Activated CD8-positive, alpha-beta memory T cell treated with anti-CD3 and anti-CD28 coated beads, Interleukin-2, amount 10 ng/mL, durations not matched to agents 7 days and 5 days (primary cell): Measurements from ENCODE around the gene KSR1. TPM values are rescaled to one million over a fixed set of nuclear protein-coding genes. Genes with fewer than 3 reads are reported as not detected.
"Not testable (repeated sequence)": the region's sequence is repeated elsewhere in the genome, so short reads cannot be mapped to it uniquely, and the experiment has no call there.

Experiments
- ATAC-seq: fragments of 150-1000 bp; cut with Tn5 transposase; one replicate; pipeline ENCODE4 v1.10.0; 2021; ENCODE audit warnings: moderate library complexity
- CTCF ChIA-PET: fragments of 350-600 bp; sonication (Branson Sonifier 250); formaldehyde crosslinking; loops from one replicate; lab custom pipeline; 2021; ENCODE audit warnings: antibody characterized with exemption; lab: Charles Lee
- DNase-seq: peaks from one replicate; pipeline ENCODE4 v3.0.0-alpha.2; 2020
- H3K27ac Mint-ChIP-seq: one replicate; pipeline ENCODE4 v1.8.0; 2021; ENCODE audit warnings: mild to moderate bottlenecking, mixed read lengths
- H3K27me3 Mint-ChIP-seq: one replicate; pipeline ENCODE4 v1.8.0; 2021; ENCODE audit warnings: mixed read lengths
- H3K36me3 Mint-ChIP-seq: one replicate; pipeline ENCODE4 v1.8.0; 2021; ENCODE audit warnings: mild to moderate bottlenecking, mixed read lengths
- H3K4me1 Mint-ChIP-seq: one replicate; pipeline ENCODE4 v1.8.0; 2021; ENCODE audit warnings: mixed read lengths
- H3K4me3 Mint-ChIP-seq: one replicate; pipeline ENCODE4 v1.8.0; 2021; ENCODE audit warnings: mild to moderate bottlenecking, moderate library complexity, mixed read lengths
- H3K9me3 Mint-ChIP-seq: one replicate; pipeline ENCODE4 v1.8.0; 2022; ENCODE audit warnings: low read depth, mixed read lengths
- total RNA-seq, 2 experiments: library from RNA; stranded (reverse); gene quantifications; one replicate each; pipeline ENCODE4 v1.2.3, GENCODE V29; 2021

Gene KSR1
- total RNA-seq, result 10 to 100 TPM; 56.6 to 70.4 TPM

GRCh38 chr17:27455914-27456680 lies at the start of gene KSR1:
TSS of gene KSR1 (plus strand) at chr17:27456448. CDS start at chr17:27456644, 196 bp downstream.
- peak; percentile 88 for DNase-seq
- H3K27ac Mint-ChIP-seq, result peak within 1 kb of the TSS; percentile 69
- peak within 1 kb of the TSS; percentile 81 for H3K4me3 Mint-ChIP-seq
- CTCF ChIA-PET, result interaction anchor here (0.9 to 9.0 kb wide), 15 partner anchors 11 to 154 kb away, joined by 3 to 81 read pairs (median 6); no protein-coding TSS in a partner anchor
- peak; percentile 92 for ATAC-seq
- no peaks in the 10 kb centered on the region for H3K36me3 Mint-ChIP-seq
- peaks cover 58% of the 10 kb centered on the region for H3K4me1 Mint-ChIP-seq
- H3K27me3 Mint-ChIP-seq, result no peaks in the 10 kb centered on the region
- no peaks in the 10 kb centered on the region for H3K9me3 Mint-ChIP-seq

GRCh38 chr17:27407916-27408864 lies 48.1 kb upstream of the KSR1 start:
- Mint-ChIP-seq H3K4me1 (no peaks in the 10 kb centered on the region), H3K36me3 (no peaks in the 10 kb centered on the region), H3K27me3 (peaks cover 16% of the 10 kb centered on the region), H3K9me3 (no peaks in the 10 kb centered on the region), H3K27ac (no peak overlapping the region), H3K4me3 (no peak overlapping the region)
- CTCF ChIA-PET, result interaction anchor here (0.7 to 1.2 kb wide), 3 partner anchors 191 to 247 kb away, joined by 3 to 4 read pairs (median 3); no protein-coding TSS in a partner anchor
- DNase-seq (no peak), ATAC-seq (no peak)

DNA sequence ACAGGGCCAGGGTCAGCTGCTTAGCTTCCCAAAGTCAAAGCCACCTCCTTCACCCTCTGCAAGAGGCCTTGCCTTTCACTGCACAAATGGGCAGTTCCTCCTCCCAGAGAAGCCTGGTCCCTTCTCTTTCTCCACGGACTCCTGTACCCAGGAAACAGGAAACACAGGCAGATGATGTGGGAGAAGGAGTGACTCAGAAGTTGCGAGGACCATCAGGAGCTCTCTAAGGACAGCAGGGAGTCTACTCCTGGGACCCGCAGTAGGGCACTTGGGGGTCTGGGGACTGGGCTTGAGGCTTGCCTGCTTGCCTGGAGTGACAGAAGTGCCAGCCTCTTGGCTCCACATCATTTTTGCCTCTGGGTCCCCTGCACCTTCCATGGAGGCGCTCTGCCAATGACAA lies 47.4 kb upstream of the KSR1 start:
- no peaks in the 10 kb centered on the region for H3K9me3 Mint-ChIP-seq
- H3K36me3 Mint-ChIP-seq, result no peaks in the 10 kb centered on the region
- CTCF ChIA-PET, result interaction anchor here (1.0 to 1.2 kb wide), 2 partner anchors 190 to 246 kb away, joined by 3 to 4 read pairs; no protein-coding TSS in a partner anchor
- H3K27me3 Mint-ChIP-seq, result peaks cover 16% of the 10 kb centered on the region
- DNase-seq (no peak), ATAC-seq (no peak)
- H3K4me1 Mint-ChIP-seq, result no peaks in the 10 kb centered on the region
- no peak overlapping the region for H3K27ac Mint-ChIP-seq
- no peak overlapping the region for H3K4me3 Mint-ChIP-seq

- DNase-seq, H3K27ac Mint-ChIP-seq, H3K9me3 Mint-ChIP-seq, H3K4me3 Mint-ChIP-seq, H3K36me3 Mint-ChIP-seq, H3K4me1 Mint-ChIP-seq, ATAC-seq: not testable (repeated sequence)
- H3K27me3 Mint-ChIP-seq, result peaks cover 16% of the 10 kb centered on the region
- CTCF ChIA-PET, result interaction anchor here (1.3 to 1.7 kb wide), 2 partner anchors 10 to 187 kb away, joined by 3 read pairs; no protein-coding TSS in a partner anchor
Observed at GRCh38 chr17:27412158-27412557, 44.1 kb upstream of the KSR1 start.

GRCh38 chr17:27413315-27413714 lies 42.9 kb upstream of the KSR1 start:
- ATAC-seq (no peak), DNase-seq (no peak)
- peaks cover 14% of the 10 kb centered on the region for H3K27me3 Mint-ChIP-seq
- peaks cover 1% of the 10 kb centered on the region for H3K4me1 Mint-ChIP-seq
- no peak overlapping the region for H3K27ac Mint-ChIP-seq
- no peak overlapping the region for H3K4me3 Mint-ChIP-seq
- no peaks in the 10 kb centered on the region for H3K9me3 Mint-ChIP-seq
- no peaks in the 10 kb centered on the region for H3K36me3 Mint-ChIP-seq
- CTCF ChIA-PET, result interaction anchor here (1.2 to 1.7 kb wide), 3 partner anchors 11 to 206 kb away, joined by 3 read pairs; no protein-coding TSS in a partner anchor

DNA sequence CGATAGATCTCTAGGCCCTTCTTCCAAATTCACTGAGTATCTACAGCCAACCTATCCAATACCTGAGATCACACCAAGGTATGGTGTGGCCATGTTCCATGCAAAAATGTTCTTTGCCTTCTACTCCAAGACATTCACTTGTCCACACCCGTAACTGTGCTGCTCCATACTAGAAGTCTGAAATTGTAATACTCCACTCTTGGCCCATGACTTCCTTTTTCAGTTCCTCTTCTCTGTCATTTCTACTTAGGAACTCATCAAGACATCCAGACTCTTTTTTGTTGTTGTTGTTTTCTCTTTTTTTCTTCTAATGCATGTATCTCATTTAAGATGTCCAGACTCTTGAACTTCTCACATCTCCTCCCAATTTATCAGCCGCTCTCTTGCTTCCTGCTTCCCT lies 42.5 kb upstream of the KSR1 start:
- H3K4me3 Mint-ChIP-seq, result no peak overlapping the region
- peaks cover 12% of the 10 kb centered on the region for H3K27me3 Mint-ChIP-seq
- CTCF ChIA-PET, result interaction anchor here (1.1 to 1.2 kb wide), 2 partner anchors 186 to 206 kb away, joined by 3 to 9 read pairs; no protein-coding TSS in a partner anchor
- H3K36me3 Mint-ChIP-seq, result no peaks in the 10 kb centered on the region
- peaks cover 1% of the 10 kb centered on the region for H3K4me1 Mint-ChIP-seq
- H3K27ac Mint-ChIP-seq, result no peak overlapping the region
- H3K9me3 Mint-ChIP-seq, result no peaks in the 10 kb centered on the region
- ATAC-seq (no peak), DNase-seq (peak; percentile 2)

GRCh38 chr17:27414271-27414670 lies 42.0 kb upstream of the KSR1 start:
- no peak overlapping the region for H3K27ac Mint-ChIP-seq
- CTCF ChIA-PET, result interaction anchor here (1.1 kb wide), 1 partner anchor 186 kb away, joined by 9 read pairs; no protein-coding TSS in a partner anchor
- DNase-seq (peak; percentile 31), ATAC-seq (no peak)
- H3K9me3 Mint-ChIP-seq, result no peaks in the 10 kb centered on the region
- H3K36me3 Mint-ChIP-seq, result no peaks in the 10 kb centered on the region
- peaks cover 1% of the 10 kb centered on the region for H3K4me1 Mint-ChIP-seq
- H3K4me3 Mint-ChIP-seq, result no peak overlapping the region
- peaks cover 9% of the 10 kb centered on the region for H3K27me3 Mint-ChIP-seq

DNA sequence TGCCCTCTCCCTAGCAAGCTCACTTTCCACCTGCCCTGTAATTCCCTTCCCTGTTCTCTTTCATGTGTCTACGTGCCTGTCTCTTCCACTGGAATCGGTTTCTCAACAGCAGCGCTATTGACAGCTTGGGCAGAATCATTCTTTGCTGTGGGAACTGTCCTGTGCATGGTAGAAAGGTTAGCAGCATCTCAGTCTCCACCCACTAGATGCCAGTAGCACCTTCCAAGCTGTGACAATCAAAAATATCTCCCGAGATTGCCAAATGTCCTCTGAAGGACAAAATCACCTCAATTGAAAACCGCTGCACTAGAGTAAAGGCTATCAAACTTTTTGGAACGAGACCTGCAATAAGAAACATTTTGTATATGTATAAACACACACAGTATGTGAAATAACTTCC lies 41.6 kb upstream of the KSR1 start:
- DNase-seq (peak; percentile 9), ATAC-seq (no peak)
- Mint-ChIP-seq H3K4me3 (no peak overlapping the region), H3K27me3 (peaks cover 6% of the 10 kb centered on the region), H3K9me3 (no peaks in the 10 kb centered on the region), H3K27ac (no peak overlapping the region), H3K4me1 (peaks cover 1% of the 10 kb centered on the region), H3K36me3 (no peaks in the 10 kb centered on the region)
- CTCF ChIA-PET, result interaction anchor here (1.1 kb wide), 1 partner anchor 185 kb away, joined by 9 read pairs; no protein-coding TSS in a partner anchor

DNA sequence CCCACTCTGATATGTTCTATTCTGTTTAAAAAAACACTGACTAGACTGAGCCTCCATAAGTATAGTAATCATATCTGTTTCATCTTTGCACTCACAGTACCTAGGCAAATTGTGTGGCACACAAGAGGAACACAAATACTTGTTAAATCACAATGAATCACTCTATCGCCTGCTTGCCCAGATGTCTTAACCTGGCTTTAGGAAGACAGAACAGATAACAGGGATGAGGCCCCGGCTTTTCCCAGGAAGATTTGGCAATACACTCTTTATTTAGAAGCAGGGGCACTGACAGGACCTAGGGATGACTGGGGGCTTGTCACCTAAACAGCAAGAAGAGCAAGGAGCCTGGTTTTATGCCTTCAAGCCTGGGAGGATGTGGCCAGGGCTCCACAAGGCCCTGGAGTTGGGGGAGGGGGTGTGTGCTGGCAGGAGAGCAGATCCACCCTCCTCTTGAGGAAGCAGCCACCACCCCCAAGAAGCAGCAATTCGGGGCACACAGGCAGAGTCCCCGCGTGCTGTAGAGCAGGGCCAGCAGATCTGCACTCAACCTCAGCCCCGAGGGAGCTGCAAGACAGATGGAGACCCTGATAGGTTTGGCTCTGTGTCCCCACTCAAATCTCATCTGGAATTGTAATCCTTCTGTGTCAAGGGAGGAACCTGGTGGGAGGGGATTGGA lies 41.0 kb upstream of the KSR1 start:
- Mint-ChIP-seq H3K36me3 (no peaks in the 10 kb centered on the region), H3K9me3 (no peaks in the 10 kb centered on the region), H3K4me3 (no peak overlapping the region), H3K27me3 (peaks cover 3% of the 10 kb centered on the region), H3K27ac (no peak overlapping the region), H3K4me1 (peaks cover 1% of the 10 kb centered on the region)
- peak; percentile 37 for DNase-seq
- CTCF ChIA-PET, result interaction anchor here (1.2 kb wide), 1 partner anchor 184 kb away, joined by 3 read pairs; no protein-coding TSS in a partner anchor
- no peak for ATAC-seq

- Mint-ChIP-seq H3K9me3 (no peaks in the 10 kb centered on the region), H3K27ac (no peak overlapping the region), H3K4me3 (no peak overlapping the region), H3K36me3 (no peaks in the 10 kb centered on the region), H3K27me3 (no peaks in the 10 kb centered on the region), H3K4me1 (peaks cover 1% of the 10 kb centered on the region)
- ATAC-seq (no peak), DNase-seq (no peak)
- CTCF ChIA-PET, result interaction anchor here (1.0 kb wide), 1 partner anchor 28 kb away, joined by 3 read pairs; no protein-coding TSS in a partner anchor
Observed at GRCh38 chr17:27417596-27418365, 38.5 kb upstream of the KSR1 start.

DNA sequence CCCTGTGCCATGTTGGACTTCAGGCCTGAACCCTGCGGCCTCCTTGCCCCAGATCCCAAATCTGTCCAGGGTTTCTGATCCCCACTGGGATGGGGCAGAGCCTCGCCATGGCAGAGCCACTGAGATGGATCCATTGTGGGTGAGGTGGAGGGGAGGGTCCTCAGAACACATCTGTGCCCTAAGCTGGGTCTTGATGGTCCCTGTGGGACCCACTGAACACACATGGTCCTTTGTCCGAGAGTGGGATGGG lies 38.0 kb upstream of the KSR1 start:
- no peak for ATAC-seq
- CTCF ChIA-PET, result no interaction called here
- Mint-ChIP-seq H3K27ac (no peak overlapping the region), H3K36me3 (no peaks in the 10 kb centered on the region), H3K9me3 (no peaks in the 10 kb centered on the region), H3K4me1 (peaks cover 1% of the 10 kb centered on the region), H3K27me3 (no peaks in the 10 kb centered on the region), H3K4me3 (no peak overlapping the region)
- DNase-seq, result no peak

DNA sequence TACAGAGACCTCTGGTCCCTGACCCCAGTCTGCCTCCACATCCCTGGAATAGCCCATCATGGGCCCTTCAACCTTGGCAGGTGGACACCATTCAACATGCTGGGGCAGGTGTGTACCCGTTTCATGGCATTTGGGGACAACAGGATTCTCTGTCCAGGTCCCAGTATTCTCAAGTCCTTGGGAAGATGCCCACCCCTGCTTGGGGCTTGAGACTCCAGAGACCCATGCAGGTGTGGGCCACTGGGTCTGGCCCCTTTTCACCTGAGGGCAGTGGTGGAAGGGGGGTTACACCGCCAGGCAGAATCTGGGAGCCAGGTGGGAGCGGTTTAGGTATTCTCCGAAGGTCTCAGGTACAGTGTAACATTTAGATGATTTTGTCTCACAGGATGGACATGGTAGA lies 37.1 kb upstream of the KSR1 start:
- Mint-ChIP-seq H3K4me3 (no peak overlapping the region), H3K4me1 (peaks cover 1% of the 10 kb centered on the region)

More for the DNA sequence above, 37.1 kb upstream of the KSR1 start:
- CTCF ChIA-PET, result no interaction called here
- H3K27me3 Mint-ChIP-seq, result no peaks in the 10 kb centered on the region
- no peaks in the 10 kb centered on the region for H3K9me3 Mint-ChIP-seq
- no peaks in the 10 kb centered on the region for H3K36me3 Mint-ChIP-seq
- no peak for ATAC-seq
- no peak overlapping the region for H3K27ac Mint-ChIP-seq
- DNase-seq, result no peak
